ENCODE data around the gene INPP4A.

DNA sequence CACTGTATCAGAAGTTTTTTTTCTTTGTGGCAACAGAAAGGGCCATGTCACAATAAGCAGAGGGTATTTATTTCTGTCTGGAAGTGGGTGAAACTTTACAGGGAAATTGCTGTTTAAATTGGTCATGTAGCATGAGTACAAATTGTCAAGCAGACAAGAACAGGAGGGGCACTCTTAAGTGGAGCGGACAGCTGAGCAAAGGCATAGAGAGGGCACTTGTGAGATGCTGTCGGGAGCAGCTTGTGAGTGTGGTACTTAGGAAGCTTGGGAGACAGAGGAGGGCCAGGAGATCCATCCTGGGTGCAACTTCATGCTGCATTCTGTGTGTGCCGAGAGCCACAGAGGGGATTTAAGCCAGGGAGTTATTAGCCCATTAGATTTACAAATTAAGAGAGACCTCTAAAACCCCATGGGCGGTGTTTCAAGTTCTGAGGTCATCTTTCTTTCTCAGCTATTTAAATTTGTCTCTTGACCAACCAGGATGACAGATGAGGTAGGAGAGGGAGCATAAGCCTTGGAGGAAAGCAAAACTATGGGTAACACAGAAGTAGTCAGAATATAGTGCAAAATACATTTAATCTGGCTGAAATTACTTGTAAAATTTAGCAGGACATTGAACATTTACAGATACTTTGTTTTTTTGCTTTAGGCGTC is 30.4 kb downstream of the INPP4A start:
- TF ChIP-seq, protein P1, sequence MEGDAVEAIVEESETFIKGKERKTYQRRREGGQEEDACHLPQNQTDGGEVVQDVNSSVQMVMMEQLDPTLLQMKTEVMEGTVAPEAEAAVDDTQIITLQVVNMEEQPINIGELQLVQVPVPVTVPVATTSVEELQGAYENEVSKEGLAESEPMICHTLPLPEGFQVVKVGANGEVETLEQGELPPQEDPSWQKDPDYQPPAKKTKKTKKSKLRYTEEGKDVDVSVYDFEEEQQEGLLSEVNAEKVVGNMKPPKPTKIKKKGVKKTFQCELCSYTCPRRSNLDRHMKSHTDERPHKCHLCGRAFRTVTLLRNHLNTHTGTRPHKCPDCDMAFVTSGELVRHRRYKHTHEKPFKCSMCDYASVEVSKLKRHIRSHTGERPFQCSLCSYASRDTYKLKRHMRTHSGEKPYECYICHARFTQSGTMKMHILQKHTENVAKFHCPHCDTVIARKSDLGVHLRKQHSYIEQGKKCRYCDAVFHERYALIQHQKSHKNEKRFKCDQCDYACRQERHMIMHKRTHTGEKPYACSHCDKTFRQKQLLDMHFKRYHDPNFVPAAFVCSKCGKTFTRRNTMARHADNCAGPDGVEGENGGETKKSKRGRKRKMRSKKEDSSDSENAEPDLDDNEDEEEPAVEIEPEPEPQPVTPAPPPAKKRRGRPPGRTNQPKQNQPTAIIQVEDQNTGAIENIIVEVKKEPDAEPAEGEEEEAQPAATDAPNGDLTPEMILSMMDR (IDR thresholded peaks at IDR 0.05; ENCODE audit: insufficient read depth, low read length), result no peak
- TF ChIP-seq POLR2AphosphoS5 (IDR thresholded peaks at IDR 0.05; ENCODE audit: low read depth) (no peak), SPI1 (IDR thresholded peaks at IDR 0.05; ENCODE audit: borderline replicate concordance, low read depth) (no peak), GABPA (IDR thresholded peaks at IDR 0.05; ENCODE audit: low read depth) (no peak)
- TF ChIP-seq, protein P2, sequence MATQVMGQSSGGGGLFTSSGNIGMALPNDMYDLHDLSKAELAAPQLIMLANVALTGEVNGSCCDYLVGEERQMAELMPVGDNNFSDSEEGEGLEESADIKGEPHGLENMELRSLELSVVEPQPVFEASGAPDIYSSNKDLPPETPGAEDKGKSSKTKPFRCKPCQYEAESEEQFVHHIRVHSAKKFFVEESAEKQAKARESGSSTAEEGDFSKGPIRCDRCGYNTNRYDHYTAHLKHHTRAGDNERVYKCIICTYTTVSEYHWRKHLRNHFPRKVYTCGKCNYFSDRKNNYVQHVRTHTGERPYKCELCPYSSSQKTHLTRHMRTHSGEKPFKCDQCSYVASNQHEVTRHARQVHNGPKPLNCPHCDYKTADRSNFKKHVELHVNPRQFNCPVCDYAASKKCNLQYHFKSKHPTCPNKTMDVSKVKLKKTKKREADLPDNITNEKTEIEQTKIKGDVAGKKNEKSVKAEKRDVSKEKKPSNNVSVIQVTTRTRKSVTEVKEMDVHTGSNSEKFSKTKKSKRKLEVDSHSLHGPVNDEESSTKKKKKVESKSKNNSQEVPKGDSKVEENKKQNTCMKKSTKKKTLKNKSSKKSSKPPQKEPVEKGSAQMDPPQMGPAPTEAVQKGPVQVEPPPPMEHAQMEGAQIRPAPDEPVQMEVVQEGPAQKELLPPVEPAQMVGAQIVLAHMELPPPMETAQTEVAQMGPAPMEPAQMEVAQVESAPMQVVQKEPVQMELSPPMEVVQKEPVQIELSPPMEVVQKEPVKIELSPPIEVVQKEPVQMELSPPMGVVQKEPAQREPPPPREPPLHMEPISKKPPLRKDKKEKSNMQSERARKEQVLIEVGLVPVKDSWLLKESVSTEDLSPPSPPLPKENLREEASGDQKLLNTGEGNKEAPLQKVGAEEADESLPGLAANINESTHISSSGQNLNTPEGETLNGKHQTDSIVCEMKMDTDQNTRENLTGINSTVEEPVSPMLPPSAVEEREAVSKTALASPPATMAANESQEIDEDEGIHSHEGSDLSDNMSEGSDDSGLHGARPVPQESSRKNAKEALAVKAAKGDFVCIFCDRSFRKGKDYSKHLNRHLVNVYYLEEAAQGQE (IDR thresholded peaks at IDR 0.05; ENCODE audit: insufficient replicate concordance, low read depth), result no peak

All from HL-60 (cell line).